ENCODE data around the gene OCEL1.

Gene OCEL1

DNA sequence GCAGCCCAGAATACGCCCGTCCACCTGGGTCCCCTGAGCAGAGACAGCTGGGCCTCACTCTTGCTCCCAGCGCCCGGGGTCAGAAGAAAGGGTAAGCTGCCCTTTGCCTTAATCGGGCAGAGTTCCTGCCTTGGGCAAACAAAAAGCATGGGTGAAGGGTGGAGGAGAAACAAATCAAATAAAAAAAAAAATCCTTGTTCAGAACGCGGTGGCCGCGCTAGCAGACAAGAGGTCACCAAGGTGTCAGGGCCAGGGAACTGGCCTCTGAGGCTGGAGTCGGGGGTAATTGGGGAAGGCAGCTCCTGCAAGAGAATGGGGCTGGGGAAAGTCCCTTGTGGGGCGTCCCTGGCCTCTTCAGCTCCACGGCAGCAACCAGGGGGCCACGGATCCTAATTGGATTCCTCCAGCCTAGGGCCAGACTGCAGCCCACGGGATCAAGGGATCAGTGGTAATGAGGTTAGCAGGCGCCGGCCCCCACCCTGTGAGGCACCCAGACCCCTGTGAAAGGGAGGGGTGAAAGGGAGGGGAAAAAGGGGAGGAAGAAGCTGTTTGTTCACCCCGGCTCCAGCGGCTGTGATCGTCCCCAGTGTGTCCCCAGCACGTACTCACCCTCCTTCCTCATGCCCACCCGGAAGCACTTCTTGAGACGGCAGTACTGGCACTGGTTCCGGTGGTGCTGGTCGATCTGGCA lies 14.2 kb downstream of the OCEL1 start:
- DNase-seq (ENCODE audit: low read depth), result no peak

DNA sequence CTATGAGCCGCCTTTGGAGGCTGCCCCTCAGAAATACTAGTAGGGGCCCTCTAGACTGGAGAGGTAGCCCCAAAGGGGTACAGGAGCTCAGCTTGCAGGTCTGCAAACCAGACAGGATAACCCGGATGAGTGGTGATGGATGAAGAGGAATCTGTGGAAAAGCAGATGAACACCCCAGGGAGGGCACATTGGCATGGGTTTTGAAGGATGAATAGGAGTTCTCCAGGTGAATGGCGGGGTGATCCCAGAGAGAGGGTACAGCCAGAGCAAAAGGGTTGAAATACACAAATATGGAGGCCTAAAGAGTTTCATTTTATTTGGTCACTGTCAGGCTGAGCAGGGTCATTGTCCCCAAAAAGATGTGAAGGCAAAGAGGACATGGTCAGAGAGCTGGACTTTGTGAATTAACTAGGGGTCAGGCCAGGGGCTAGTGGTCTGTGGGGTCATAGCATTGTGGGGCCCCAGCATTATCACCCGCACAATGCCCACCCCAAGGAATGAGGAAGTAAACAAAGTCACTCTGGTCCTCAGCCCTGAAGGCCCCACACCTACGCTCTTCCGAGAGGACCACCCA lies 14.9 kb downstream of the OCEL1 start:
- DNase-seq (ENCODE audit: low read depth), result no peak

- no peak for DNase-seq (ENCODE audit: low read depth)
Measured at GRCh38 chr19:17242431-17243208, 16.6 kb downstream of the OCEL1 start.

GRCh38 chr19:17243211-17243829 lies 17.3 kb downstream of the OCEL1 start:
- no peak for DNase-seq (ENCODE audit: low read depth)

GRCh38 chr19:17243830-17244617 lies 18.0 kb downstream of the OCEL1 start:
- DNase-seq (ENCODE audit: low read depth), result peak; percentile 56

DNA sequence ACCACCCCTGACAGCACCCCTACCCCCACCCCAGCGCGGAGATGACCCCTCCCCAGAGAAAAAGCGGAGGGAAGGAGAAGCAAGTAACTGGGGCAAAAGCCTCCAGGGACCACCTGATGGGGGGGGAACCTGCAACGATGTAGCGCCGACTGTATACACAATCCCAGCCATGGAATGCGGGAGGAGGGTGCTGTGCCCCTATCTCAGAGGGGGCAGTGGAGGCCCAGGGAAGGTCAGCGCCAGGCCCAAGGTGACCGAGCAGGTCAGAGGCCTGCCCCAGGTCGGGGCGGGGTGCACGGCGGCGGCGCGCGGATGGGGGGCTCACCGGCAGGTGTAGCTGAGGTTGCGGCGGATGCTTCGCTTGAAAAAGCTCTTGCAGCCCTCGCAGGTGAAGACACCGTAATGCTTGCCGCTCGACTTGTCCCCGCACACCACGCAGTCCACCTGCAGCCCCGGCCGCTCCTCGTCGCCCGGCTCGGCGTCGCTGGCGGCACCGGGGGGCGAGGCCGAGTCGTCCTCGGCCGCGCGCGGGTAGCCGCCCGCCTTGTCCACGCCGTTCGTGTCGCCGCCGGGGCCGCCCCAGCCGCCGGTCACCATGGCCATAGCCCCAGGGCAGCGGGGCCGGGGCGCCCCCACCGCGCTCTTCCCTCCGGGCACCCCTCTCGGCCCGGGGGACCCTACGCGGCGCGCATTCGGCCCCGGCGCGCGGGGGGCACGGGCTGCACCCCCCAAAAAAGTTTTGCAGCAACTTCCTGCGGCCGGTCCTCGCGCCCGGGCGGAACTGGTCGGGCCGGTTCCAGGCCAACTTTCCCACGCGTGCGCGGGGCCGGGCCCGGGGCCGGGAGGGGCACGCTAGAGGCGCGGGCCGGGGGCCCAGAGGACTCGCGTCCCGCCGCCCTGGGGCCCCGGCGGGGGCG lies 18.9 kb downstream of the OCEL1 start:
- no peak for DNase-seq (ENCODE audit: low read depth)

GRCh38 chr19:17245535-17245984 lies 19.5 kb downstream of the OCEL1 start, which contains the start of gene NR2F6:
NR2F6 (minus strand) TSS chr19:17245919; CDS start chr19:17245220, 699 bp downstream.
- no peak for DNase-seq (ENCODE audit: low read depth)

DNA sequence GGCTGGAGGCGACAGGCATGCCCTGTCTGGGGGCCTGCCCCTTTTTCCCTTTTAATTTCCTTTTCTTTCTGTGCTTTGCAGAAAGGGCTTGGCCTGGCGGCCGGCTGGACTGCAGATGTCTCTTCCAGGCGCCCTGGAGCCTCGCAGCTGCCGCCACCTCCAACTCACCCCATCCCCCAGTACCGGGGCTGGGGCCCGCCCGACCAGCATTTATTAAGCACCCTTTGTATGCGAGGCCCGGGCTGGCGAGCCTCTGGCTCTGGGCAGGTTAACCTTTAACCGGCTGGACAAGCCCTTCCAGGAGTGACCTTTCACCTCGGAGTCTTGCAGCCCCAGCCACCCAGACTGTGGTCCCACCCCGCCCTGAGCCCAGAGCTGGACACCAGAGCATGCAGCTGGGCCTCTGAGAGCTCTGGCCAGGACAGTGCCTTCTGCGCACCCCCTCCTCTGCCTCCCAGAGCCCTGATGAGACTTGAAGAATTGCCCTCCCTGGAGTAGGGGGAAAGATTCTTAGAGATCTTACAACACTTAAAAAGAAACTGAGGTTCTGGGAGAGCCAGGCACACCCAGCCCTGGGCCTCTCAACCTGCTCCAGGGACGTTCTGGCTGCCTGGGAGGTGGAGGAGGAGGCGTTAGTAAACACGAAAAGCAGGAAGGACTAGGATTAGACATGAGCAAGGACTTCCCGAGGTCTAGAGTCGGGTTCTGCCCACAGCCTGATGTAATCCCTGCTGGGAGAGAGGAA lies 20.8 kb downstream of the OCEL1 start:
- DNase-seq (ENCODE audit: low read depth), result peak; percentile 46

DNA sequence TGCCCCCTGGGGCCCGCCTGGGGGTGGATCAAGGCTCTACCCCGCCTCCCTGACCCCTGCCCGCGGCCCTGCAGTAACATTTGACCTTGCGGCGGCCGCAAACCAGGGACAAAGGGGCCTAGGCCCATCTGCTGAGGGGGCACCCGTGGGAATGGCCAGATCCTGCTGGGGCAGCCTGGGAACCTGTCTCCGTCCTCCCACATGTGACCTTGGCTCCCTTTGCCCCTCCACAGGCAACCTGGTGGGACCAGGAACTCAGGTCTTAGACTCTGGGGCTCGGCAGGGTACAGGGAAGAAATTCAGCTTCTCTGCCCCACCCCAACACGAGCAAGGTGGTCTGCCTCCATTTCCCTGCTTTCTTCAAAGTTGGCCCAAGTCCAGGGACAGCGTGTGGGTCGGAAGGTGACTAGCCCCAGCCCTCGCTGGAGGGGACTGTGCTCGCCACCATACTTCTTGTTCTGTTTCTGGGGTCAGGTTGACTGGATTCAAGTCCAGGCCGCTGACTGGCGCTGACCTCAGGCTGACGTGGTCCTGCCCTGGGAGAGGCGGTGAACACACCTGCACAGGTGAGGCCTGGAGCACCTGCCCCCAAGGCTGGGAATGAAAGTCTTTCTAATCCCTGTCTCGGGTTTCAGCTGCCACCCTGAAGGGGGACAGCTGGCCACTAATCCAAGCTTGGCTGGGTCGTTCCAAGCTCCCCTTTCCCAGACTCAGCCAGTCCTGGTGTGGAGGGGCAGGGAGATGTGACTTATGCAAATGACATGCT lies 22.2 kb downstream of the OCEL1 start:
- DNase-seq (ENCODE audit: low read depth), result no peak

- DNase-seq (ENCODE audit: low read depth), result no peak
Measured at GRCh38 chr19:17249887-17250548, 24.0 kb downstream of the OCEL1 start.

DNA sequence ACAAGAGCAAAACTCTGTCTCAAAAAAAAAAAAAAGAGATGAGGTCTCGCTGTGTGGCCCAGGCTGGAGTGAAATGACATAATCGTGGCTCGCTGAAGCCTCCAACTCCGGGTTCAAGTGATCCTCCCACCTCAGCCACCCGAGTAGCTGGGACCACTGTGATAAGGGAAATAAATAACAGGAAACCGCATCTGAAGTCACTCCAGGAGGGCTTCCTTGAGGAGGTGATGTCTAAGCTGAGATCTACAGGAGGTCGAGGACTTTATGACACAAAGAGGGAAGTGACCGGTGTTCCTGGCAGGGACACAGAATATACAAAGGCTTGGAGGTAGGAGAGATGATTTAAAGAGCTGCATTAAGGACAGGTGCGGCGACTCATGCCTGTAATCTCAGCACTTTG lies 28.6 kb downstream of the OCEL1 start:
- DNase-seq (ENCODE audit: low read depth), result no peak

DNA sequence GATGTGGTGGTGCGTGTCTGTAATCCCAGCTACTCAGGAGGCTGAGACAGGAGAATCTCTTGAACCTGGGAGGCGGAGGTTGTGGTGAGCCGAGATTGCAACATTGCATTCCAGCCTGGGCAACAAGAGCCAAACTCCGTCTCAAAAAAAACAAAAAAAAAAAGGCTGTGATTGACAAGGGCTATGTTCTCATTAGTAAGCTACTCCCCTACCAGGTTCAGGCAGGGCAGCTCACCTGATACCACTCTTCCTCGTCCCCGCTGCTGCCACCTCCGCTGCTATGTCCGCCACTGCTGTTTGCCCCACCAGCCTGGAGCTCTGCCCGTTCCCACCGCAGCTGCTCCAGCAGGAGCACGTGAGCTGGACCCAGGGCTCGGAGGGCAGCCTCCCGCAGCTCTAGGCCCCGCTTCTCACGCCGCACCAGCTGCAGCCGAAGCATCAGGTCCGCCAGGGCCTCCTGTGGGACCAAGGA lies 29.2 kb downstream of the OCEL1 start:
- DNase-seq (ENCODE audit: low read depth), result no peak

- no peak for DNase-seq (ENCODE audit: low read depth)
Measured at GRCh38 chr19:17256130-17256529, 30.1 kb downstream of the OCEL1 start.

GRCh38 chr19:17259118-17259780 lies 33.2 kb downstream of the OCEL1 start:
- no peak for DNase-seq (ENCODE audit: low read depth)

DNA sequence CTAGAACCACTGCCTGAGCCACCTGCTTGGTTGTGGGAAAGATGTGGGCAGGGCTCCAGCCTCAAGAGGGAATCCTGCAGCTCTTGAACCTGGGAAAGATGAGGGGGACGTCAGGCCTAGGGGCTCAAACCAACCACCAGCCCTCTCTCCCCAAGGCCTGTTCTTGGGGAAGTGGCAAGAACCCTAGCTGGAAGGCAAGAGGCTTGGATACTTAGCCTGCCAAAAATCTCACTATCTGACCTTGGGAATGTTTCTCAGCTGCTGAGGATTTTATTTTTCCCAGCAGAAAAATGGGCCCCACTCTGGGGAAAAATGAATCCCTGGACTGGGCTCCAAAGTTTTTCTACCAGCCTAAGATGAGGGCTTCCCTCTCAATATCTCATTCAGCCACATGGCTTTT lies 33.9 kb downstream of the OCEL1 start:
- DNase-seq (ENCODE audit: low read depth), result no peak

- DNase-seq (ENCODE audit: low read depth), result peak; percentile 79
Measured at GRCh38 chr19:17260842-17261325, 34.9 kb downstream of the OCEL1 start.

DNA sequence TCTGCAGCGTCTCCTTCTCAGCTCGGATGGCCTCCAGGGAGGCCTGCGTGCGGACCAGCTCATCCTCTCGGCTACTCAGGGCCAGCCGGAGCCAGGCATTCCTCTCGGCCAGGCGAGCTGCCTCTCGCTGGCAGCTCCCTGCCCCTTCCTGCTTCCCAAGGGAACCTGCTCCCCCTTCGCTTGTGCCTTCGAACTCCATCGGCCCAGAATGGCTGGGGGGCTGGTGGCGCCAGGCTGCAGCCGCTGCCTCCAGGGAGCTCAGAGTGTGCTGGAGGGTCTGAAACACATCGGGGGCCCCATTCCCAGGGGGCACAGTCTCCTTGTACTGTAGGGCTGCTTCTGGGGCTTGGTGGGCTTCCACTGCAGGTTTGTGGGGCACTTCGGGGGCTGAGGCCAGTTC lies 36.5 kb downstream of the OCEL1 start:
- DNase-seq (ENCODE audit: low read depth), result no peak

Measured in EH (cell line).